Cardiac muscle cell (in vitro differentiated cells and primary cell): ENCODE results near the gene CNTNAP2. TPM values are rescaled to one million over a fixed set of nuclear protein-coding genes. Genes with fewer than 3 reads are reported as not detected.

Source experiments
- DNase-seq, 2 donors: peaks; one replicate each; pipeline versions ENCODE4 v3.0.0 to v3.0.0-alpha.2; 2010 to 2017; ENCODE audit warnings: low read depth in 1 of 2, low spot score in 1 of 2
- H3K27ac ChIP-seq: fragments of 200-600 bp; sonication (generic); 2 replicates; pipeline ENCODE4 v1.5.1; 2016
- H3K27me3 ChIP-seq: fragments of 200-600 bp; sonication (generic); 2 replicates; pipeline ENCODE4 v1.6.0; 2016; ENCODE audit warnings: control low read depth
- H3K36me3 ChIP-seq: fragments of 200-600 bp; sonication (generic); 2 replicates; pipeline ENCODE4 v1.5.1; 2016; ENCODE audit warnings: control low read depth
- H3K4me1 ChIP-seq: fragments of 200-600 bp; sonication (generic); 2 replicates; pipeline ENCODE4 v1.8.1; 2017; ENCODE audit warnings: low read depth, mild to moderate bottlenecking, mixed run types
- H3K4me3 ChIP-seq: fragments of 200-600 bp; sonication (generic); 2 replicates; pipeline ENCODE4 v1.5.1; 2016; ENCODE audit warnings: mild to moderate bottlenecking
- H3K9me3 ChIP-seq: fragments of 200-600 bp; sonication (generic); 2 replicates; pipeline ENCODE4 v1.5.1; 2017; ENCODE audit warnings: low read depth, mild to moderate bottlenecking, control low read depth
- CTCF ChIP-seq: IDR thresholded peaks from 2 replicates; pipeline ENCODE4 v1.5.1; 2012; ENCODE audit warnings: low read depth, mild to moderate bottlenecking, low read length
- polyA plus RNA-seq: library from polyadenylated mRNA; unstranded; fragments of >200 nt; fragmentation: Nextera tagmentation; extraction: Ambion mirVana; gene quantifications from 2 replicates; pipeline ENCODE4 v1.2.1, GENCODE V29; 2016
- total RNA-seq: library from RNA; depleted of rRNA; stranded (reverse); fragments of >200 nt; gene quantifications from 2 replicates; pipeline ENCODE4 v1.2.3, GENCODE V29; 2016

Gene CNTNAP2
- total and polyA plus RNA-seq, 2 experiments from 2014 or later = 4.8 to 5.1 TPM

GRCh38 chr7:146214842-146215241 is 98.2 kb downstream of the CNTNAP2 start:
- Histone ChIP-seq H3K9me3 (no peaks in the 10 kb centered on the region), H3K36me3 (no peaks in the 10 kb centered on the region), H3K4me3 (no peak overlapping the region), H3K4me1 (no peaks in the 10 kb centered on the region), H3K27ac (no peak overlapping the region), H3K27me3 (no peaks in the 10 kb centered on the region)
- TF ChIP-seq CTCF = no peak
- no peak for DNase-seq

GRCh38 chr7:146216396-146217041 is 99.9 kb downstream of the CNTNAP2 start:
- no peak for TF ChIP-seq CTCF
- Histone ChIP-seq H3K4me3 (no peak overlapping the region), H3K9me3 (no peaks in the 10 kb centered on the region), H3K4me1 (no peaks in the 10 kb centered on the region), H3K36me3 (no peaks in the 10 kb centered on the region), H3K27ac (no peak overlapping the region), H3K27me3 (no peaks in the 10 kb centered on the region)
- DNase-seq = no peak

GRCh38 chr7:146223851-146224250 is 107.2 kb downstream of the CNTNAP2 start:
- H3K36me3 ChIP-seq = no peaks in the 10 kb centered on the region
- H3K4me3 ChIP-seq = no peak overlapping the region
- no peaks in the 10 kb centered on the region for H3K4me1 ChIP-seq
- no peaks in the 10 kb centered on the region for H3K9me3 ChIP-seq
- no peak for TF ChIP-seq CTCF
- no peak for DNase-seq
- no peaks in the 10 kb centered on the region for H3K27me3 ChIP-seq
- H3K27ac ChIP-seq = no peak overlapping the region

DNA sequence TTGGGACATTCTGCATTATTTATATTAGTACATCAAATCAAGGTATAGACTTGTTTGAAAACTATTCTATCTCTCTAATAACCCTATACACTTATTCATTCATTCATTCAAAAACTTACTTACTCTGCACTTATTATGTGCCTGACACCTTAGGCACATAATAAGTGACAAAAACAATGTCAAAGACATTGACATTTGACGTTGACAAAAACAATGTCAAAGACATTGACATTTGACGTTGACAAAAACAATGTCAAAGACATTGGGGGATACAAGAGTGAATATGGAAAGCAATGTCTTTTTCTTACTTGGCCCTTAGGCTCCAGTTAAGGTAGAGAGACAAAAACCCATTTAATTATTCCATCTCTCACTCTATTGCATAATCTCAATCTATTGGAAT is 116.0 kb downstream of the CNTNAP2 start:
- Histone ChIP-seq H3K27me3 (no peaks in the 10 kb centered on the region), H3K4me3 (no peak overlapping the region), H3K4me1 (no peaks in the 10 kb centered on the region), H3K9me3 (no peaks in the 10 kb centered on the region), H3K36me3 (no peaks in the 10 kb centered on the region), H3K27ac (no peak overlapping the region)
- no peak for TF ChIP-seq CTCF
- DNase-seq = no peak

DNA sequence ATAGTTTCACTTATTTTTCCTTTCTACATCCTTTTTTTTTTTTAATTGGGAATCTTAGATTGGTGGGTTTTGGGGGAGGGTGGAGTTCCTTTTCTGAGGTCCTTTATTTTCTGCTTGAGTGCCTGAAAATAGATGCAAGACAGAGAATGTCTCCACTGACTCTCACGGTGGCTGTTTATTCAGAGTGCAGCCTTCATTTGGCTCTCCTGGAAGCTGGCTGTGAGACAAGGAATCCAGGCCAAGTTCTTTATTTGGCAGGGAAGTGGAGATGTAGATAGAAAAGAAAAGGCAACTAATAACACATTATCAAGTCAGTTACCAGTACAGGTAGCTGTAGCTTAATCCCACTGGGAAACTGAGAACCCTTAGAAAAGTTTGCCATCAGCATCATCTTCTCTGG is 118.6 kb downstream of the CNTNAP2 start:
- no peak overlapping the region for H3K27ac ChIP-seq

More for the DNA sequence above, 118.6 kb downstream of the CNTNAP2 start:
- H3K4me1 ChIP-seq = no peaks in the 10 kb centered on the region
- H3K36me3 ChIP-seq = no peaks in the 10 kb centered on the region
- H3K9me3 ChIP-seq = no peaks in the 10 kb centered on the region
- no peaks in the 10 kb centered on the region for H3K27me3 ChIP-seq
- no peak for TF ChIP-seq CTCF
- DNase-seq = no peak
- H3K4me3 ChIP-seq = no peak overlapping the region
